ENCODE results near the gene HSPE1.

The HSPE1 gene

GRCh38 chr2:197514754-197515153 is 14.6 kb downstream of the HSPE1 start:
- TF ChIP-seq CTCF (IDR thresholded peaks at IDR 0.05; ENCODE audit: low read depth, low read length): no peak
- DNase-seq (ENCODE audit: extremely low read depth, low read depth): no peak

GRCh38 chr2:197515315-197515738 is 15.1 kb downstream of the HSPE1 start:
- no peak for DNase-seq (ENCODE audit: extremely low read depth, low read depth)

GRCh38 chr2:197515739-197516392 is 15.7 kb downstream of the HSPE1 start, which contains the start of gene MOB4:
TSS of gene MOB4 (plus strand) at chr2:197516066. CDS start at chr2:197516087, 21 bp downstream.
- TF ChIP-seq CTCF (IDR thresholded peaks at IDR 0.05; ENCODE audit: low read depth, low read length): no peak
- DNase-seq (ENCODE audit: extremely low read depth, low read depth): peak; percentile 87

More at GRCh38 chr2:197515315-197515738, 15.1 kb downstream of the HSPE1 start:
- TF ChIP-seq CTCF (IDR thresholded peaks at IDR 0.05; ENCODE audit: low read depth, low read length): no peak

- DNase-seq (ENCODE audit: extremely low read depth, low read depth): no peak
- TF ChIP-seq CTCF (IDR thresholded peaks at IDR 0.05; ENCODE audit: low read depth, low read length): no peak
These were observed 16.2 kb downstream of the HSPE1 start for GRCh38 chr2:197516393-197516761.

GRCh38 chr2:197517150-197517549 is 17.0 kb downstream of the HSPE1 start:
- no peak for DNase-seq (ENCODE audit: extremely low read depth, low read depth)
- TF ChIP-seq CTCF (IDR thresholded peaks at IDR 0.05; ENCODE audit: low read depth, low read length): no peak

GRCh38 chr2:197538412-197538811 is 38.2 kb downstream of the HSPE1 start:
- DNase-seq (ENCODE audit: extremely low read depth, low read depth): no peak
- no peak for TF ChIP-seq CTCF (IDR thresholded peaks at IDR 0.05; ENCODE audit: low read depth, low read length)

GRCh38 chr2:197539734-197540133 is 39.6 kb downstream of the HSPE1 start:
- TF ChIP-seq CTCF (IDR thresholded peaks at IDR 0.05; ENCODE audit: low read depth, low read length): no peak
- DNase-seq (ENCODE audit: extremely low read depth, low read depth): no peak

Measured in AG09319 (cell line).